GM21737 (cell line): ENCODE data around the gene TMOD2.

Experiments used
- ATAC-seq: cut with Tn5 transposase; IDR thresholded peaks from one replicate; pipeline ENCODE4 v1.9.1; 2021; ENCODE audit warnings: mild to moderate bottlenecking, moderate library complexity; ENCODE audit not compliant: unreplicated experiment

TMOD2 gene

DNA sequence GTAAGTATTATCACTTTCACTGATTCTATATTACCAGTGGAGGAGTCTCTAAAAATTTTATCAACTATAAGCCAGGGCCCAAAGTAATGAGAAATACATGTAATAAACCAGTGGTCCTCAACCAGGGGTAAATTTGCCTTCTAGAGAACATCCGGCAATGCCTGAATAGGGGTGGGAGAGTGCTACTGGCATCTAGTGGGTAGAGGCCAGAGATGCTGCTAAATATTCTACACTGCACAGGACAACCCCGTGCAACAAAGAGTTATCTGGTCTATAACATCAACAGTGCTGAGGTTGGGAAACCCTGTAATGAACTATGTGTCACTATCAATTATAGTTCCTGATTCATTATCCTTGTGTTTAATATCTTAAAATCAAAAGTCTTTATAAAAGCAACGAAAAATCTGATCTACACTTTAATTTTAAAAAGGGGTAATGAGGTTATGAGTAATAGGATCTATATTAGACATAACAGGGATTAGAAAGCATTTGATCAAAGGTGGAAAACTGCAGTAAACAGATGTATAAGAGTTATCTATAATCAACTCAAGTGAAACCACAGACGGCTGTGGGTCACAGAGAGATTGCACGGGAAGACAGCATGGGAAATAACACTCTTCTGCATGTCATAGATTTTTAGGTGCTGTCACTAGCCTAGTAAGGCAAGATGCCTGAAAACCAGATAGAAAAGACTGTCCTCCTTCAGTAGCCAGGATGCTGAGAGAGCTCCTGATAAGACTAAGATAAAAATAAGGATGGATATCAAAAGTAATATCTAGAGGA is 16.0 kb upstream of the TMOD2 start:
- ATAC-seq = no peak

DNA sequence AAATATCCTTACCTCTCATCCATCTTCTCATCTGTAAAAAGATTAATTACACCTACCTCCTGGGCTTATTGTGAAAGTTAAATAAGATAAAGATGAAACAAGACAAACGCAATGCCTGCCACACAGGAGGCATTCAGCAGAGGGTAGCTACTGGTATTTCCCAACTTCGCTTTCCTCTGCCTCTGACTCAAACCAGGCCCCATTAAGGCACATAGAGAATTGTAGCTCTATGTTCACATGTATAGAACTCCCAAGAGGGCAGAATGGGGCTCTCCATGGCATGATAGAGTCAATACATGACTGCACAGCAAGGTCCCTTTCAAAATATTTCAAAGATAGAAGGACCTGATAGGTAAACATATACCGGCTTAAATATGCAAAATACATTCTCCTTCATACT is 15.3 kb upstream of the TMOD2 start:
- no peak for ATAC-seq

DNA sequence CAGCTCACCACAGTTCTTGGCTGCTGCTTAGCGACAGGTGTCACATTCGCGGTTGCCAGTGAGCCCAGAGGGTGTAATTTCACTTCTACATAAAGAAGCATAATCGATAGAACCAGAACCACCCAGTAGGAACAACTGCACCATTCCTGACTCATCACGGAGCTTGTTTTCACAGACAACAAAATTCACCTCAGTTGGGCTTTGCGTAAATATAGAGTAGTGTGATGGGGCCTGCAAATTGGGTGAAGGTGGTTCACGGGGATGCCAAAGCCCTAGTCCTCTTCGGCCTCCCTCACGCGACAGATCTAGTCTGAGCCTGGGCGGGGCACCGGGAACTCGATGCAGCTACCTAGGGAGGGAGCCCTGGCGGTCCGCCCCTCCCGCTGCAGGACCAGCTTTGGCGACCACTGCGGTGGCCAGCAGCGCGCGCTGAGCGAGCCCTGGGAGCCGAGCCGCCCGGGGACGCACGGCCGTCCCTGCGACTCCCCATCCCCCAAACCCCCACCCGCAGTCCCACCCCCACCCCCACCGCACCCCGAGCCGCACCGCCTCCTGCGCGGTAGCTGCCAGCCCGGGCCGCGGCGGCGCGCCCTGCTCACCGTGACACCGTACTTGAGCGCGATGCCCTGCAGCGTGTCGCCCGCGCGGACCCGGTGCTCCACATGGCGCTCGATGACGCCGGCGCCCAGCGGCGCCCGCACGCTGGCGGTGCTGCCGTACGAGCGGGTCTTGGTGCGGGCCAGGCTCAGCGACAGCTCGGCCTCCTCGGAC is 14.5 kb upstream of the TMOD2 start:
- peak; percentile 18 for ATAC-seq

DNA sequence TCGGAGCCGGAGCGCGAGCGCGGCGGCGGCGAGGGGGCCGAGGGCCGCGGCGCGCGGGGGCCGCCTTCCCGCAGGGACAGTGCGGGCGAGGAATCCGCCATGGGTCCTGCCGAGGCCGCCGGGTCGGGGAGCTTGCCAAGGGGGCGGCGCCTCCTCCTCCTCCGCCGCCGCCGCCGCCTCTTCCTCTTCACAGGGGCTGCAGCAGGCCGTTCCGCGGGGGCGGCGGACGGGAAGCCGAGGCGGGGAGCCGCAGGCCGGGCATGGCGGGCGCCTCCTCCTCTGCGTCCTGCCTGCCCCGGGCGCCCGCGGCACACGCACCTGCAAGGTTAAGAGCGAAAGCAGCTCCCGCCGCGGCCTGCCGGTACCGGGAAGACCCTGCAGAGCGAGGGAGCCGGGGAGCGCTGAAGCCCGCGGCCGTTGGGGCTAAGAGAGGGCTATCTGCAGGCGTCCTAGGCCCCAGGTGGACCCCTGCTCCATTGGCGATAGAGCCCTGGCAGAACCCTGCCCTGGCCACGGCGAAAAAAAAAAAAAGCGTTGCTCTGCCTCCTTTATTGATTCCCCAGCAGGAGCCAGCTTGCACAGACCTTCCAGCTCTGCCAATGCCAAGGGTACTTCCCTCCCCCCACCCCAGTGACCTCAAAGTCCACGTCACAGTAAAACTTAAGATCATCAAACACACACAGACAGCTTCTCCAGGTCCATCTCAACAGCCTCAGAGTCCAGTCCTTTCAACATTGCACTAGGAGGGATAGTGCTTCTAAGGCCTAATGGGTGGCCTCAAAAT is 13.7 kb upstream of the TMOD2 start, which contains the start of gene LYSMD2:
LYSMD2 (minus strand) TSS at position 134 of the 784 bp plus-strand sequence; CDS start at position 101, 33 bp downstream.
- peak; percentile 41 for ATAC-seq

DNA sequence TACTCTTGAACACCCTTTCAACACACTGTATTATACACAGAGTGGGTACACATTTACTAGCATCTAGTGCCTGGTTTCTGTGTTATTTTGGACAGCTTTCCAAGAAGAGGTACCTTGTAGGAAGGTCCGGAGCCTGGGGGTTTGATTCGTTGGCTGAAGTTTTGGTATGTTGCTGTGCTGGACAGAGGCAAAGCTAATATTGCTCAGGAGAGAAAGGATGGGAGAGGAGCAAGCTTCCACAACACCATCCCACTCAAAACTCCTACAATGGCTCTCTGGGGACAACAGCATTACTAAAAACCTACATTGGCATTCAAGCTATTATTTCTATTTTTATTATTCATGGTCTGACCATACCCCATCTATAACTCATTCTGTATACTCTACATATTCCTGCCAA is 12.8 kb upstream of the TMOD2 start:
- no peak for ATAC-seq

DNA sequence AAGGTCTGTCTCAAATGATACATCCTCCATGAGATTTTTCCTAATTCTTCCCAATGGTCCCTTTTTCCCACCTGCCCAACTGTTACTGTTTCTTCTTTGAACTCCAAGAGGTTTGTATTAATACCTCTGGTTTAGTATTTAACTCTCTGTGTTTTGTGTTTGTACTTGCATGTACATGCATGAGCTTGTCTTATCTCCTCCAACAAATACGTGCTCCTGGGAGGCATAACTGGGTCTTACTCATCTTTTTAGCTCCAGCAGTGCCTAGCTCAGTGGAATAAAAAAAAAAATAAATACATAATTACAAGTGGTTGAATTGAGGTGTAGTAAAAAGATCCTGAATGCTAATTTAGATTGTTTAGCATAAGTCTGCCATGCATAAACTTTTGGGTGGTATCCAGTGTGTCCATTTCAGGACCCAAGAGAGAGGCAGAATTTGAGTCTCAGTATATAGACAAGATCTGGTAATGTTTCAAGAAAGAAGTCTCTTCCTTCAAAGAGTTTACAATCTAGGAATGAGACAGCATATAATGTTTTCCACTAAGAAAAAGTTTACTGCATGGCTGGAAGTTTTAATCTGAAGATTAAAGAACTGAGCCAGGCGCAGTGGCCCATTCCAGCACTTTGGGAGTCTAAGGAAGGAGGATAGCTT is 12.2 kb upstream of the TMOD2 start:
- ATAC-seq = no peak

DNA sequence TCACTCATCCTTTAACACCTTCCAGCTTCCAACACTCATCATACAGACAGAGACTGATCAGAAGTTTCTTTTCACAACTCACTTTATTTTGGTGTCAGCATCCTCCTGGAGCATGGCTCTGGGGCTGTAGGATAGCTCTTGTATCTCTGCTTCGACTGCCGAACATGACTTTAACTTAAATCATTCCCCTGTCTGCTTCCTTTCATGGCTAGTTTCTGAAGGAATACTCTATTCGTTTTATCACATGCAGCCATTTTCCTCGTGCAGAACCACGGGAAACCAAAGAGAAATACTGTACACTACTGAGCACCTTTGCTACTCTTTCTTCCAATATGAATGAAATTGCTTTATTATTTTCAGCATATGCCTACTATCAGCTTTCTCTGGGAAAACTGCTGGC is 2.1 kb upstream of the TMOD2 start:
- no peak for ATAC-seq

DNA sequence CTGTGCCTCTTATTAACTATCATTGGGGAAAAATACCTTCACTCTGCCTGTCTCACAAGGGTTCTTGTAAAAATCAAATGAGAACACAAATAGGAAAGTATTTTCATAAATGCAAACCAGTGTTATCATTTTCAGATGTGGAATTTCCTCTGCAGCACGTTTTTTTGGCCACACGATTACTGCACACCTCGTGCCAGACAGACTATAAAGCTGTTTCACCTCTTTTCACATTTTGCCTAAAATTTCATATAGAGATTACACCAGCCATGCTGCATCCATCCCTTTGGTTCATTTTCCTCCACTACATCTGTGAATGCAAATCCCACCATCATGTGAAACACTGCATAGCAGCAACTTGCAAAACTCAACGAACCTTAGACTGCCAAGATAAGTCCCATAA is 1.2 kb upstream of the TMOD2 start:
- no peak for ATAC-seq

DNA sequence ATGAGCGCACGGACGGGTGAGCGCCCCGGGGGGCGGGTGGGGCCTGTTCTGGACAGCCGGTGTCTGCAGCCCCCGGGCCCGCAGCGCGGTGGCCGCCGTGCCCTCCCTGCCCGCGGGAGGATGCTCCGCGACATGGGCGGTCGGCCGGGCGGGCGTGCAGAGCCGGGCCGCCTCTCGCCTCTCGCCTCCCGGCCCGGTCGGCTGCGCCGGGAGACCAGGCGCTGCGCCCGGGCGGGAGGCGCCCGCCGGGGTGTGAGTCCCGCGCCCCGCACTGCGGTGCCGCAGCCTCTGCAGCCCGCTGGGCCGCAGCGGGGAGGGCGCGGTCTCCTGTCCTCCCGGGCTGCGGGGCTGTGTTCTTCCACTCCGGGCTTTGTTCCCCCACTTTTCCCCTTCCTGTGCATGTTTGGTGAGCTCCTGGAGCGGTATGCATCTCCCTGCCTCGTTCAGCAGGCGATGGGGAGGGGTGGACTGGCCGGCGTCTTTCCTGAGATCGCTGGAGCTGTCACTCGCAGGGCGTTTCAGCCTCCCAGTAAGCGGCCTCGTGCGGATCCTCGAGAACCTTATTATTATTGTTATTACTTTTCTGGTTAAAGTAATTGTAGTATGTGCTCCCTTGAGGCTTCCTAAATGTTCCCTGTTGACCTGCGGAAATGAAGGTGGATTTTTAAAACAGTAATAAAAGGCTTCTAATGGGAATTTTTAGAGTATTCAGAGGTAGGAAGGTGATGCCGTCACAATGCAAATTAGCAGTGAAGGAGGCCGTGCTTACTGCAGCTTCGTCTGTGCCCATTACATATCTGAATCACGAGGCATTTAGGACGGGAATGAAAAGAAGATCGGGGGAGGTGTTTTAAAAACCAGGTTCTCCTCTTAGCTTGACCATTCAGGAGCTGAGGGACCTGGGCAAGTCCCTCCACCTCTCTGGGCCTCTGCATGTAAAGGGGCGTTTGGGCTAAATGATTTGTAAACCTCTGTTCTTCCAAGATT is 593 bp downstream of the TMOD2 start:
- peak; percentile 31 for ATAC-seq

DNA sequence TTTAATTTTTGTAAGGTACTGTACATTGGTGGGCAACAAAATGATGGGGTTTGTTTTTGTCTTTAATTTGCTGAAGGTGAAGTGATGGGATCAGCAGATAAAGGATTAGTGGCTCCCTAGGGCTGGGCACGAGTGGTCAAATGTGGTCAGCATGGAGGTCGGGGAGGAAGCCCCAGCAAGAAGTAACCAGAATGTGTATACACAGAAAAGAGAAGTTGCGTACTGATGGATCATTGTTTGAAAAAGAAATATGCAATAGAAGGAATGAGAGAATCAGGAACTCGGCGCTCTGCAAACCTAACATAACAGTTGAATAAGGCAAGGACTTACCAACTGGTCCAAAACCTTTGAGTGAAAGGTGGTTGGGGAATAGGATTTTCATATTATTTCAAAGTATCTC is 1.5 kb downstream of the TMOD2 start:
- no peak for ATAC-seq

DNA sequence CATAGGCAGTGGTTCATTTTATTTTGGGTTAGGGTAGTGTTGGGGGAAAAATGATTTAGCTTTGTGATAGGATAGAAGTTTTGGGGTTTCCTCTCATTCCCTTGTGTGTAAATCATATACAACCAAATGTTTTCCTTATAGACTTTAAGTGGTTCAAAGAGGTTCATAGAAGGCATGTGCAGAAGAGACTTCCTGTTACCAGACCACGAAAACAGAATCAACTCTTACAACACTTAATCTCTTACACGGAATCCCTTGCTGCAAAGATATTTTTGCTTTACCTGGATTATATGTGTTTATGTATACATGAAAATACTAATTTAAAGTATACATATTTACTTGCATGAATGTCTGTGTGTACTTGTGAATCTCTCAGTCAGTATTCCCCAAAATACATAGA is 2.9 kb downstream of the TMOD2 start:
- no peak for ATAC-seq

DNA sequence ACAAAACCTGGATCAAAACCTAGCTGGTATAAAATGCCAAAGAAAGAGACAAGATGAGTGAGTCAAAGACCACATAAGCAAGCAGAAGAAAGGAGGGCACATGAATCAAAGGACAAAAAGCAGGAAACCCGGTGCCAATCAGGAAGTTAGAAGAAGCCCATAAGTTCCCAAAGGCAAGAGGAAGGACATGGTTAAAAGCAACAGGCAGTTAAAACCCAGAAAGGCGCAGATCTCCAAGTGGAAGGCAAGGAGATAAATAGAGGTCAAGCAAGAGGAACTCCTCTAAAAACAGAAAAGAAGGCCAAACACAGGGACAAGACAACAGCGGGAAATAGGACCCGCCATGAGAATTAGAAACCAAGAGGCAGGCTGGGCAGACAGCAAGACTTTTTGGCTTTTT is 4.4 kb downstream of the TMOD2 start:
- no peak for ATAC-seq

DNA sequence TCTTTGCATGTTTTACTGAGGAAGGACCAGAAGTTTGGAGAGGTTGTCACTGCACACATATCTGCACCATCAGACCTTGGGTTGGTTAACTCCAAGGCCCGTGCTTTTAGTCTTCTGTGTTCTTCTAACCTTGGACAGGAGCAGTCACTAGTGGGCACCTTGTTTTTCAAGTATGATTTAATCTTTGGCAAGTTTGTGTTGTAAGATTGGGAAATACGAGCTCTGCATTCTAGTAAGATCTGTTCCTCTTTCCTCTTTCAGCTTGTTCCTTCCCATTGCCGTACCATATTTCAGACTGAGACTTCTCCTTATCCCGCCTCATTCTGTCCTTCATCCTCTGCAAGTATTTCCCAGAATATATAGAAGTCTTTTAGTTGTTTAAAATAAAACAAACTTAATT is 5.1 kb downstream of the TMOD2 start:
- no peak for ATAC-seq

DNA sequence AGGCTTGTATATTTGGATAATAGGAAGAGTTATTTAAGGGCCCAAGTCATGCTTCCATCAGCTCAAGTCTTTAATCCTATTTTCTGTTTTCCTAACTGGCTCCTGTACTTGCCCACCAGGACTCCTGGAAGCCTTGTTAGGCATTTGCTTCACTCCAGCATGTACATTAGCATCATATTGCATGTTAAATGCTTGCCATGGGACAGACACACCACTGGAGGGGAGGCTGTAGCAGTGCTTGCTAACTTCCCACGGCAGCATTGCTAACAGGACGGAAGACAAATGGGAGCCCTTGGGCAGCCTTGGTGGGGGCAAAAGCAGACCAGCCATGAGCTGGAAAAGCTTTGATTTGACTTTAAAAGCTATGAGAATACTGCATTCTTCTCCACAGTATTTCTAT is 6.1 kb downstream of the TMOD2 start:
- ATAC-seq = no peak

DNA sequence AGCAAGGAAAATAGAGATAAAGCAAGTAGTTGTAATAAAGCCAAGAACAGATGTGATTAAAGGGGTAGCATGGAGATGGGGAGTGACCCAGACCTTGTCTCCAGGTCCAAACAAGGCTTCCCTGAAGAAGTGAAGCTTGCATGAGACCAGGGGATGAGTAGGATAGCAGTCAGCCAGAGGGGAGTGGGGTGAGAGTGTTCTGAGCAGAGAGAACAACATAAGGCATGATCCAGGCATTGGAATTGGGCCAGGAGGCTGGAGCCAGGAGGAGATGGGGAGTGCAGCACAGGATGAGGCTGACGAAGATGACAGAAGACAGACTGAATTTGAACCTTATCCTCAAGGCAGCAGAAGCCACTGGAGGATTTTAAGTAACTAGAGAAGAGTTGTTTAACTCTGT is 7.2 kb downstream of the TMOD2 start:
- ATAC-seq = no peak

DNA sequence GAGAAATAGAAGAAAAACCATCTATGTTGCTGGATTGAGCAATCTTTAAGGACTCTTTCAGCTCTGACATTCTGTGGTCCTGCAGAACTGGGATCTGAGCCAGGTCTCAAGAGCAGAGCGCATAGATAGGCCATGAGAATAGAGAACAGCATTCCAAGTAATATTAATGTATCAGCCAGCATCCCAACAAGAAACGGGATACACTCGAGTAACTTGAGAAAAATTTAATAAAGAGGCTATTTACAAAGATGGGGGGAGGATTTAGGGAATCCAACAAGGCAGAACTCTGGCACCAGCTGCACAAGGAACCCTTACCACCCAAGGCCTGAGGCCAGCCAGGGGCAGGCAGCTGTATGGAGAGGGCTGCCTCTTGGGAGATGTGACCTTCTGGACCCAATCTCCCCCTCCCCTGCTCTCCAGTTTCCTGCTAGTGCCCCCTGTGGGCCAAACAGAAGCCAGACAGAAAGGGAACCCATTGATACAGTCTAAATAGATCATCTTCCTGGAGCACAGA is 8.2 kb downstream of the TMOD2 start:
- ATAC-seq = no peak

DNA sequence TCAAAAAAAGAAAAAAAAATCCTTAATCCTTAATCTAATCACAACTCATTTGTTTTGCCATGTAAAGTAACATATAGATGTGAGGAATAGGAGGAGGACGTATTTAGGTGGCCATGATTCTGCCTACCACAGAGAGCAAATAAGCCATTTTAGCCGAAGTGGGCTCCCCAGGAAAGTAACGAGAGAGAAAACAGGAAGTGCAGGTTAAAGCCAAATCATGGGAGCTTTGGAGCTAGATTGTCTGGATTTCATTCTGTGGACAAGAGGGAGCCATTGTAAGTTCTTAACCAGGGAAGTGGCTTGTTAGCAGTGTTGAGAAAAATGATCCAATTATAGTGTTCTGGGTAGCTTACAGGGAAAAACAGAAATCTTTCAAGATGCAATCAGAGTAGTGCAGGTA is 9.4 kb downstream of the TMOD2 start:
- no peak for ATAC-seq

DNA sequence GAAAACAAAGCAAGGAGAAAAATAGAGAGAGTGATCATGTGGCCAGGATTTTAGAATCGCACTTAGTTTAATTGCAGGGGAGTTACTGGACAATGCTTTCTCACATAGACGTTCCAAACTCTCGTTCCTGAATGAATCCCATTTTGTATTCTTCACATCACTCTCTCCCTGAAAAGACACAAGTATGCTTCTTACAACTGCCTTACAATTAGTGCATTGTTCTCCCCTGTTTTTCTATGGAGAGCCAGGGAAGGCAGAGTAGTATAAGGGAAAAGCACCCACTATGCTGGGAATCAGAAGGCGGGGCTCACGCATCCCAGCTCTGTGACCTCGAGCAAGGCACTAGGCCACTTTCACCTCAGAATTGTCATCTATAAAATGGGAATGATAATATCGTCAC is 14.4 kb downstream of the TMOD2 start:
- no peak for ATAC-seq

DNA sequence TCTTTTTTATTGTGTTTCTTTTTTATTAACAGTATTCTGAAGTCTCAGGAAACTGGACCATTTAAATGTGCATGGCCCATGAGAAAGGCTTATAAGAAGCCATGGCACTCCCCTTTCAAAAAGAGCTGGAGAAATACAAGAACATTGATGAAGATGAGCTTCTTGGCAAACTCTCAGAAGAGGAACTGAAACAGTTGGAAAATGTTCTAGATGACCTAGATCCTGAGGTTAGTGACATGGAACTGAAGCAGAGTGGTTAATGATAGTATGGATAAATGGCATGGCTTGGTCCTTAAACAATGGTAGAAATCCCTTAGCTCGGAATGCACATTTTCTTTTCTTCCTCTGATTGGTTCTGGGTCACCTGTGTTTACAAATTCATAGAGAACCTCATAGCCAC is 14.9 kb downstream of the TMOD2 start:
- ATAC-seq = no peak

DNA sequence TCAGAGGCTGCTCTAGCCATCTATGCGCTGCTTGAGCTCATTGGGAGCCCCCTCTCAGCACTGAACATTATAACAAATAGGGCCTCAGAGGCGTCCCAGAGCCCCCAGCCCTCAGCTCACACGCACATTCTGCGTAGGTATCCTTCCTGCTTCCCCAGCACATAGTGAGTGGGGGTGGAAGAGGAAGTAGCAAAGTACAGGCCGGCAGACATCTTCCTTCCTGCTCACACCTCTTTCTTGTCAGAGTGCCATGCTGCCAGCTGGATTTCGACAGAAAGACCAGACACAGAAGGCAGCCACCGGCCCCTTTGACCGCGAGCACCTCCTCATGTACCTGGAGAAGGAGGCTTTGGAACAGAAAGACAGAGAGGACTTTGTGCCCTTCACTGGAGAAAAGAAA is 16.6 kb downstream of the TMOD2 start:
- ATAC-seq = no peak
